Neural progenitor cell (in vitro differentiated cells): Measurements from ENCODE around the gene MED27.

ENCODE experiments used
- EZH2 ChIP-seq: fragments of 200-600 bp; sonication (generic); IDR thresholded peaks from 2 replicates; pipeline ENCODE4 v1.6.1; 2017; ENCODE audit warnings: antibody characterized with exemption, mild to moderate bottlenecking, moderate library complexity
- TF ChIP-seq, protein P1 (sequence below): fragments of 200-600 bp; sonication (generic); IDR thresholded peaks from 2 replicates; pipeline ENCODE4 v1.5.1; 2017; ENCODE audit warnings: antibody characterized with exemption, mild to moderate bottlenecking

DNA sequence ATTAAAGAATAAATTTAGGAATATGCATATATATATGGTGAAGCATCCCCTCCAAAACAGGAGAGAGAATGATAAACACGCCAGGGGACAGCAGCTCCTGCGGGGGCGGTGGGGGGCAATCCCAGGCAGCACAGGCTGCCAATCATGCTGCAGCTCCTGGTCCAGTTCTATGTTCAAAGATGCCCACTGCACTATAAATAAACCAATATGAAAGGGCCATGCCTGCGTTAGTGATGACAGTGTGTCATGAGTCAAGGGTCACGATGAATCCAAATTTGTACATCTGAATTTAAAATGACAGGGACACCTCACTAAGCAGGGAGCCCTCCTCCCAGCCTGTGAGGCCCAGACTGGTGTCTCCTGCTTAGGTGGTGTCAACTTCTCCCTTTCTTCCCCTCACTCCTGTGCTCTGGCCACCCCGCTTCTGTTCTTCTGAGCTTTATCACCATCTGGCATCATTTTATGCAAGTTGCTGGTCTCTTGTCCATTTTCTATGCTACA lies 153.9 kb downstream of the MED27 start:
- TF ChIP-seq, protein P1, sequence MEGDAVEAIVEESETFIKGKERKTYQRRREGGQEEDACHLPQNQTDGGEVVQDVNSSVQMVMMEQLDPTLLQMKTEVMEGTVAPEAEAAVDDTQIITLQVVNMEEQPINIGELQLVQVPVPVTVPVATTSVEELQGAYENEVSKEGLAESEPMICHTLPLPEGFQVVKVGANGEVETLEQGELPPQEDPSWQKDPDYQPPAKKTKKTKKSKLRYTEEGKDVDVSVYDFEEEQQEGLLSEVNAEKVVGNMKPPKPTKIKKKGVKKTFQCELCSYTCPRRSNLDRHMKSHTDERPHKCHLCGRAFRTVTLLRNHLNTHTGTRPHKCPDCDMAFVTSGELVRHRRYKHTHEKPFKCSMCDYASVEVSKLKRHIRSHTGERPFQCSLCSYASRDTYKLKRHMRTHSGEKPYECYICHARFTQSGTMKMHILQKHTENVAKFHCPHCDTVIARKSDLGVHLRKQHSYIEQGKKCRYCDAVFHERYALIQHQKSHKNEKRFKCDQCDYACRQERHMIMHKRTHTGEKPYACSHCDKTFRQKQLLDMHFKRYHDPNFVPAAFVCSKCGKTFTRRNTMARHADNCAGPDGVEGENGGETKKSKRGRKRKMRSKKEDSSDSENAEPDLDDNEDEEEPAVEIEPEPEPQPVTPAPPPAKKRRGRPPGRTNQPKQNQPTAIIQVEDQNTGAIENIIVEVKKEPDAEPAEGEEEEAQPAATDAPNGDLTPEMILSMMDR, result no peak
- TF ChIP-seq EZH2, result no peak
